ENCODE data around the gene HES2. TPM values are rescaled to one million over a fixed set of nuclear protein-coding genes. Genes with fewer than 3 reads are reported as not detected.
A peak's percentile ranks its signal among the peaks of the same experiment; 100 is the strongest.

The HES2 gene
- total and polyA plus RNA-seq, 2 experiments from 2014 or later, result 0.27 to 1.2 TPM

- Histone ChIP-seq H3K36me3 (replicated peaks; ENCODE audit: insufficient read depth, low read depth) (no peaks in the 10 kb centered on the region), H3K4me3 (peak overlapping the region; percentile 10), H3K79me2 (no peaks in the 10 kb centered on the region), H3K4me2 (peak overlapping the region; percentile 88), H4K20me1 (ENCODE audit: insufficient read depth, poor library complexity, severe bottlenecking) (no peaks in the 10 kb centered on the region), H3K9me2 (replicated peaks; ENCODE audit: insufficient read depth) (no peaks in the 10 kb centered on the region), H3K27me3 (peaks cover 86% of the 10 kb centered on the region), H3K9me3 (ENCODE audit: low read depth) (no peaks in the 10 kb centered on the region), H3K4me1 (ENCODE audit: insufficient read depth) (peaks cover 32% of the 10 kb centered on the region), H2AFZ (peak overlapping the region; percentile 56), H3K27ac (no peak overlapping the region)
- TF ChIP-seq EZH2phosphoT487 (IDR thresholded peaks at IDR 0.05; ENCODE audit: low read depth, severe bottlenecking, unreplicated experiment), result peak; percentile 28
- TF ChIP-seq EZH2 (IDR thresholded peaks at IDR 0.05; ENCODE audit: borderline replicate concordance), result no peak
- WGBS (ENCODE audit: low lambda C conversion rate, missing lambda C conversion rate), result 2% methylated on average over 17 of the region's 48 CpGs
- DNase-seq (ENCODE audit: low spot score), result peak; percentile 48
Measured at GRCh38 chr1:6419397-6419803, 319 bp downstream of the HES2 start.

- H3K4me2 ChIP-seq, result peak overlapping the region; percentile 88
- peaks cover 29% of the 10 kb centered on the region for H3K4me1 ChIP-seq (ENCODE audit: insufficient read depth)
Measured at GRCh38 chr1:6418668-6419396, 887 bp downstream of the HES2 start.

GRCh38 chr1:6417961-6418667 lies 1.6 kb downstream of the HES2 start:
- Histone ChIP-seq H4K20me1 (ENCODE audit: insufficient read depth, poor library complexity, severe bottlenecking) (no peaks in the 10 kb centered on the region), H3K27ac (no peak overlapping the region), H3K79me2 (no peaks in the 10 kb centered on the region), H3K4me1 (ENCODE audit: insufficient read depth) (peaks cover 29% of the 10 kb centered on the region), H2AFZ (no peak overlapping the region), H3K27me3 (peaks cover 74% of the 10 kb centered on the region), H3K4me3 (no peak overlapping the region), H3K4me2 (no peak overlapping the region), H3K9me2 (replicated peaks; ENCODE audit: insufficient read depth) (no peaks in the 10 kb centered on the region), H3K36me3 (replicated peaks; ENCODE audit: insufficient read depth, low read depth) (no peaks in the 10 kb centered on the region), H3K9me3 (ENCODE audit: low read depth) (no peaks in the 10 kb centered on the region)
- TF ChIP-seq EZH2phosphoT487 (IDR thresholded peaks at IDR 0.05; ENCODE audit: low read depth, severe bottlenecking, unreplicated experiment) (no peak), EZH2 (IDR thresholded peaks at IDR 0.05; ENCODE audit: borderline replicate concordance) (no peak), CTCF (IDR thresholded peaks at IDR 0.05; ENCODE audit: poor library complexity) (no peak)
- WGBS (ENCODE audit: low lambda C conversion rate, missing lambda C conversion rate), result 77% methylated on average over 8 of the region's 8 CpGs
- no peak for DNase-seq (ENCODE audit: low spot score)

More at GRCh38 chr1:6418668-6419396, 887 bp downstream of the HES2 start:
- Histone ChIP-seq H3K27ac (no peak overlapping the region), H3K4me3 (no peak overlapping the region), H3K27me3 (peaks cover 81% of the 10 kb centered on the region), H2AFZ (no peak overlapping the region), H3K79me2 (no peaks in the 10 kb centered on the region), H3K36me3 (replicated peaks; ENCODE audit: insufficient read depth, low read depth) (no peaks in the 10 kb centered on the region), H3K9me2 (replicated peaks; ENCODE audit: insufficient read depth) (no peaks in the 10 kb centered on the region), H4K20me1 (ENCODE audit: insufficient read depth, poor library complexity, severe bottlenecking) (no peaks in the 10 kb centered on the region), H3K9me3 (ENCODE audit: low read depth) (no peaks in the 10 kb centered on the region)
- TF ChIP-seq CTCF (IDR thresholded peaks at IDR 0.05; ENCODE audit: poor library complexity), result no peak
- peak; percentile 73 for TF ChIP-seq EZH2 (IDR thresholded peaks at IDR 0.05; ENCODE audit: borderline replicate concordance)
- TF ChIP-seq EZH2phosphoT487 (IDR thresholded peaks at IDR 0.05; ENCODE audit: low read depth, severe bottlenecking, unreplicated experiment), result no peak
- 26% methylated on average over 46 of the region's 69 CpGs for whole genome bisulfite sequencing (ENCODE audit: low lambda C conversion rate, missing lambda C conversion rate)
- DNase-seq (ENCODE audit: low spot score), result no peak

GRCh38 chr1:6416906-6417305 lies 2.8 kb downstream of the HES2 start:
- H3K79me2 ChIP-seq, result no peaks in the 10 kb centered on the region
- 92% methylated on average over 5 of the region's 5 CpGs for WGBS (ENCODE audit: low lambda C conversion rate, missing lambda C conversion rate)
- peaks cover 62% of the 10 kb centered on the region for H3K27me3 ChIP-seq
- H3K4me2 ChIP-seq, result no peak overlapping the region
- TF ChIP-seq EZH2 (IDR thresholded peaks at IDR 0.05; ENCODE audit: borderline replicate concordance), result no peak
- TF ChIP-seq EZH2phosphoT487 (IDR thresholded peaks at IDR 0.05; ENCODE audit: low read depth, severe bottlenecking, unreplicated experiment), result no peak
- TF ChIP-seq CTCF (IDR thresholded peaks at IDR 0.05; ENCODE audit: poor library complexity), result no peak
- no peaks in the 10 kb centered on the region for H3K9me3 ChIP-seq (ENCODE audit: low read depth)
- H3K9me2 ChIP-seq (replicated peaks; ENCODE audit: insufficient read depth), result no peaks in the 10 kb centered on the region
- H3K27ac ChIP-seq, result no peak overlapping the region
- no peaks in the 10 kb centered on the region for H3K36me3 ChIP-seq (replicated peaks; ENCODE audit: insufficient read depth, low read depth)
- H3K4me3 ChIP-seq, result no peak overlapping the region
- no peak overlapping the region for H2AFZ ChIP-seq
- H4K20me1 ChIP-seq (ENCODE audit: insufficient read depth, poor library complexity, severe bottlenecking), result no peaks in the 10 kb centered on the region
- no peak for DNase-seq (ENCODE audit: low spot score)
- H3K4me1 ChIP-seq (ENCODE audit: insufficient read depth), result peaks cover 29% of the 10 kb centered on the region
